Activated gamma-delta T cell (primary cell): ENCODE results near the gene SKA2.
"Not testable (repeated sequence)": the region's sequence is repeated elsewhere in the genome, so short reads cannot be mapped to it uniquely, and the experiment has no call there.

Experiments
- DNase-seq: peaks from one replicate; lab custom pipeline; 2025; lab: John Stamatoyannopoulos, UW

The SKA2 gene

GRCh38 chr17:59097876-59098275 lies 57.1 kb downstream of the SKA2 start:
- no peak for DNase-seq

GRCh38 chr17:59094861-59095530 lies 60.0 kb downstream of the SKA2 start:
- no peak for DNase-seq

GRCh38 chr17:59093702-59094231 lies 61.2 kb downstream of the SKA2 start:
- DNase-seq: no peak

DNA sequence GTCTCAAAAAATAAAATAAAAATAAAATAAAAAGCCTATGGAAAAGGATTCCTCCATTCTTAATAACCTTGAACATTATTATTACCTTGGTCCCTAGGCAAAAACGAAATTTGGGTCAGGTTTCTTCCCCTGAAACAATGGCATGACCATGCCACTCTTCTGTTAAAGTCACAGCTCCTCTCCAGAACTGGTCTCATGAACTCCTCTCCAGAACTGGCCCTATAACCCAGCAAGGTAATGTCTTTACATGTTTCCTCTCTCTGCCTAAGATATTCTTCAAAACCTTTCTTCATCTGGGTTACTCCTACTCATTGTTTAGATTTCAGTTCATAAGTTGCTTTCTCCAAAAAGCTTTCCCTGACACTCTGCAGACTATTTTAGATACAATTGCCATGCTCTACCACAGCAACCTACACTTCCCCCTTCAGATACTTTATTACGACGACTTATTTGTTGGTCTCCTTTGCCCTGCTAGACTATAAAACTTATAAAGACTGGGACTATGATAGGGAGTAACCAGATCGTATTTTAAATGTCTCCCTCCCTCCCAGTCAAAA lies 61.8 kb downstream of the SKA2 start:
- DNase-seq: no peak

GRCh38 chr17:59090593-59090992 lies 64.4 kb downstream of the SKA2 start:
- DNase-seq: not testable (repeated sequence)

DNA sequence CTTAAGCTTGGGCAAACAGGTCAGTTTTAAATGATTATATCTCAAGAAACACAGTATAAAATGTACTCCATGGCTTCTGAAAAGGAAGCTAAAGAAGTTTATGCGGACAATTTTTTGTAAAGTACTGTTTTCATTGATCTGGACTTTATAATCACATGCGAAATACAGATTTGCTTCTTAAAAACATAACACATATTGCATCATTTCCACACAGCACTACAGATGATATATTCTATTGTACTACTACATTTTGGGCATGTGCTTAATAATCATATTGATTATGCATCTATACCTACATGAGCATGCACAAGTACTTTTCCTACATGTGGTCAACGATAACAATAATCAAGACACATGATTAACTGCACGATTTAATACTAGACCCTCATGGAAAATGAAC lies 70.8 kb downstream of the SKA2 start:
- DNase-seq: no peak

DNA sequence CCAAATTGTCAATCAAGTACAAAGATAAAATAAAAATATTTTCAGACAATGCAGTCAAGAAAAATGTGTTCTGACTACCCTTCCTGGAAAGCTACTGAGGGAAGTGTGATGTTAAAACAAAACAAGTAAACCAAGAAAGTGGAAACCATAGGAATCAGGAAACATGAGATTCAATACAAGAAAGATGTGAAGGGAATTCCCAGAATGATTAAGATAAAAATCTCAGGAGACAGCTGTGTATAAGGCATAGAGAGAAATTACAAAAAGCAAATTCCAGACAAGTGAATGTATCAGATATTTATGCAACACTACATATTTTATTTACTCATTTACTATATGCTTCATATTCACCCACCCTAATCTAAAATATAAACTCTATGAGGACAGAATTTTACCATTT lies 80.5 kb downstream of the SKA2 start:
- no peak for DNase-seq

- DNase-seq: no peak
These were observed 81.0 kb downstream of the SKA2 start for GRCh38 chr17:59073972-59074371.

- no peak for DNase-seq
These were observed 85.1 kb downstream of the SKA2 start for GRCh38 chr17:59069856-59070255.

DNA sequence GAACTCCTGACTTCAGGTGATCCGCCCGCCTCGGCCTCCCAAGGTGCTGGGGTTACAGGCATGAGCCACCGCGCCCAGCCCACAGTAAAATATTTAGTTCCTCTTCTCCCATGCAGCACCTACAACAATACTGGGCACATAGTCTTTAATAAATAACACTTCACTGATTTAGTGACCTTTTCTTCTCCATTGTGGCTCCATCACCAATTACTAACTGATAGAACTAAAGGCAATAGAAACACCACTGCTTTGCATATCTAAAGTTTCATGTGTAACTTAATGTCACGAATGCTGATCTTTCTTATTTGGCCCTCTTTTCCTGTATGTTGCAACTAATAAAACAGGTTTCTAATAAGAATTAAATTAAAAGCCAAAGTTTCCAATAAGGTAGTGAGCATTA lies 87.2 kb downstream of the SKA2 start:
- no peak for DNase-seq

- DNase-seq: no peak
These were observed 87.6 kb downstream of the SKA2 start for GRCh38 chr17:59067340-59067739.

DNA sequence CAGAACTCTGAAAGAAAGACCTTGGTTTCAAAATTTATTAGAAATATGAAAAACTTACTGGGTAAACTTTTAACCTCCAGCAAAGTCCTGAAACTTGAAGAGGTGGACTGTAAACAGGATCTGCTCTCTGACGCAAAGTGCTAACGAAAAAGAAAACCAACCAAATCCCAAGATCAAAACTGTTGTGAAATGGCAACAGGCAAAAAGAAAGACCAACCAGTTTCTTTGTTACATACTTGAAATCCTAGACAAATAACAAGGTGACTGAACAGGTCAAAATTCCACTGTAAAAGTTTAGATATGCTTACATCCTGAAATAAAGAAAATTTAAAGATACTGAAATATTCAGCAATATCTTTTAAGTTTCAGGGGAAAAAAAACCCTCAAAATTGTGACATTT lies 92.5 kb downstream of the SKA2 start:
- no peak for DNase-seq
